HEK293 (cell line): ENCODE measurements around the gene EFCAB6.

Experiments used
- CTCF ChIA-PET: fragments of 350-600 bp; formaldehyde crosslinking; extraction: SDS; loops from one replicate; lab custom pipeline; 2021; ENCODE audit warnings: antibody characterized with exemption; lab: Yijun Ruan, JAX
- POLR2A ChIA-PET: fragments of 300-600 bp; formaldehyde crosslinking; extraction: SDS; loops from one replicate; lab custom pipeline; 2020; ENCODE audit warnings: antibody characterized with exemption, inconsistent platforms; lab: Yijun Ruan, JAX
- H3K27ac ChIP-seq: fragments of 200-500 bp; sonication (Bioruptor generic); 2 replicates; pipeline ENCODE4 v1.5.1; 2014; ENCODE audit warnings: low read depth, low read length, control low read depth, inconsistent platforms; ENCODE audit errors: extremely low read depth
- H3K36me3 ChIP-seq, 2 experiments: fragments of 200-500 bp in 1 of 2; sonication (Bioruptor generic) in 1 of 2; 1 replicate in 1 of 2; 2 replicates in 1 of 2; pipeline ENCODE4 v1.5.1; 2014 to 2017; ENCODE audit warnings: inconsistent platforms in 2 of 2, low read length in 2 of 2; ENCODE audit not compliant: control insufficient read depth in 2 of 2, insufficient read depth in 1 of 2
- H3K4me1 ChIP-seq: fragments of 200-500 bp; sonication (Bioruptor generic); 2 replicates; pipeline ENCODE4 v1.5.1; 2014; ENCODE audit warnings: mild to moderate bottlenecking, low read length, inconsistent platforms; ENCODE audit not compliant: control insufficient read depth, insufficient read depth
- H3K4me3 ChIP-seq: 2 replicates; pipeline ENCODE4 v1.5.1; 2011; ENCODE audit warnings: low read depth, mild to moderate bottlenecking, control low read depth, low read length, moderate library complexity
- H3K9me3 ChIP-seq: fragments of 200-500 bp; sonication (Bioruptor generic); 2 replicates; pipeline ENCODE4 v1.5.1; 2014; ENCODE audit warnings: low read depth, low read length, inconsistent platforms; ENCODE audit not compliant: control insufficient read depth, insufficient read depth
- EGR2 ChIP-seq: fragments of 450-650 bp; formaldehyde crosslinking; IDR thresholded peaks from 2 replicates; pipeline ENCODE4 v1.5.1; 2016; ENCODE audit warnings: low read depth, missing biosample characterization, missing genetic modification characterization
- GFI1B ChIP-seq: fragments of 450-650 bp; formaldehyde crosslinking; IDR thresholded peaks from 2 replicates; pipeline ENCODE4 v1.5.1; 2016; ENCODE audit warnings: missing biosample characterization, missing genetic modification characterization
- GLI2 ChIP-seq: fragments of 450-650 bp; formaldehyde crosslinking; IDR thresholded peaks from 2 replicates; pipeline ENCODE4; 2017; ENCODE audit warnings: missing biosample characterization, missing genetic modification characterization, low read depth, borderline replicate concordance
- GLI4 ChIP-seq: fragments of 450-650 bp; formaldehyde crosslinking; IDR thresholded peaks from 2 replicates; pipeline ENCODE4 v1.5.1; 2016; ENCODE audit warnings: missing biosample characterization, missing genetic modification characterization
- HOXA7 ChIP-seq: sonication (generic); formaldehyde crosslinking; IDR thresholded peaks from 2 replicates; pipeline ENCODE4 v1.8.1; 2022; ENCODE audit warnings: missing genetic modification reagents, borderline replicate concordance
- KLF7 ChIP-seq: fragments of 450-650 bp; formaldehyde crosslinking; IDR thresholded peaks from 2 replicates; pipeline ENCODE4 v1.5.1; 2016; ENCODE audit warnings: missing biosample characterization, missing genetic modification characterization, borderline replicate concordance
- PRDM1 ChIP-seq: fragments of 450-650 bp; formaldehyde crosslinking; IDR thresholded peaks from 2 replicates; pipeline ENCODE4; 2016; ENCODE audit warnings: missing biosample characterization, missing genetic modification characterization
- SCRT1 ChIP-seq: fragments of 450-650 bp; formaldehyde crosslinking; IDR thresholded peaks from 2 replicates; pipeline ENCODE4 v1.5.1; 2016; ENCODE audit warnings: missing biosample characterization, missing genetic modification characterization, borderline replicate concordance
- SCRT2 ChIP-seq: fragments of 450-650 bp; formaldehyde crosslinking; IDR thresholded peaks from 2 replicates; pipeline ENCODE4 v1.5.1; 2016; ENCODE audit warnings: missing biosample characterization, missing genetic modification characterization
- TCF7L2 ChIP-seq: IDR thresholded peaks from 2 replicates; pipeline ENCODE4 v1.6.1; 2011; ENCODE audit warnings: low read depth, mild to moderate bottlenecking, inconsistent platforms, low read length, moderate library complexity, borderline replicate concordance
- YY2 ChIP-seq: fragments of 450-650 bp; formaldehyde crosslinking; IDR thresholded peaks from 2 replicates; pipeline ENCODE4 v1.5.1; 2016; ENCODE audit warnings: missing biosample characterization, missing genetic modification characterization
- ZBTB17 ChIP-seq: fragments of 450-650 bp; formaldehyde crosslinking; IDR thresholded peaks from 2 replicates; pipeline ENCODE4 v1.5.1; 2016; ENCODE audit warnings: missing biosample characterization, missing genetic modification characterization
- ZBTB21 ChIP-seq: fragments of 450-650 bp; formaldehyde crosslinking; IDR thresholded peaks from 2 replicates; pipeline ENCODE4 v1.5.1; 2017; ENCODE audit warnings: missing biosample characterization, missing genetic modification characterization
- ZFP41 ChIP-seq: fragments of 450-650 bp; formaldehyde crosslinking; IDR thresholded peaks from 2 replicates; pipeline ENCODE4 v1.5.1; 2016; ENCODE audit warnings: missing biosample characterization, missing genetic modification characterization, borderline replicate concordance
- ZFP69B ChIP-seq: fragments of 450-650 bp; formaldehyde crosslinking; IDR thresholded peaks from 2 replicates; pipeline ENCODE4 v1.5.1; 2016; ENCODE audit warnings: missing biosample characterization, missing genetic modification characterization
- ZNF112 ChIP-seq: fragments of 450-650 bp; formaldehyde crosslinking; IDR thresholded peaks from 2 replicates; pipeline ENCODE4 v1.5.0; 2017; ENCODE audit warnings: missing biosample characterization, missing genetic modification characterization
- ZNF138 ChIP-seq: fragments of 450-650 bp; formaldehyde crosslinking; IDR thresholded peaks from 2 replicates; pipeline ENCODE4 v1.5.1; 2016; ENCODE audit warnings: missing biosample characterization, missing genetic modification characterization, borderline replicate concordance
- ZNF146 ChIP-seq: fragments of 450-650 bp; formaldehyde crosslinking; IDR thresholded peaks from 2 replicates; pipeline ENCODE4 v1.5.1; 2016; ENCODE audit warnings: missing biosample characterization, missing genetic modification characterization
- ZNF175 ChIP-seq: fragments of 450-650 bp; formaldehyde crosslinking; IDR thresholded peaks from 2 replicates; pipeline ENCODE4 v1.5.1; 2016; ENCODE audit warnings: missing biosample characterization, missing genetic modification characterization
- ZNF2 ChIP-seq: fragments of 450-650 bp; formaldehyde crosslinking; IDR thresholded peaks from 2 replicates; pipeline ENCODE4 v1.5.1; 2016; ENCODE audit warnings: missing biosample characterization, missing genetic modification characterization
- ZNF37A ChIP-seq: fragments of 450-650 bp; IDR thresholded peaks from 2 replicates; pipeline ENCODE4 v1.5.1; 2018; ENCODE audit warnings: missing biosample characterization, missing genetic modification characterization
- ZNF426 ChIP-seq: fragments of 450-650 bp; formaldehyde crosslinking; IDR thresholded peaks from 2 replicates; pipeline ENCODE4 v1.5.1; 2017; ENCODE audit warnings: missing biosample characterization, missing genetic modification characterization, mild to moderate bottlenecking, inconsistent platforms, moderate library complexity
- ZNF48 ChIP-seq: fragments of 450-650 bp; formaldehyde crosslinking; IDR thresholded peaks from 2 replicates; pipeline ENCODE4 v1.5.1; 2016; ENCODE audit warnings: missing biosample characterization, missing genetic modification characterization
- ZNF544 ChIP-seq: fragments of 450-650 bp; formaldehyde crosslinking; IDR thresholded peaks from 2 replicates; pipeline ENCODE4 v1.5.0; 2017; ENCODE audit warnings: missing biosample characterization, missing genetic modification characterization
- ZNF561 ChIP-seq: fragments of 450-650 bp; IDR thresholded peaks from 2 replicates; pipeline ENCODE4 v1.5.1; 2018; ENCODE audit warnings: missing biosample characterization, missing genetic modification characterization, borderline replicate concordance
- ZNF610 ChIP-seq: fragments of 450-650 bp; formaldehyde crosslinking; IDR thresholded peaks from 2 replicates; pipeline ENCODE4 v1.5.1; 2016; ENCODE audit warnings: missing biosample characterization, missing genetic modification characterization, borderline replicate concordance
- ZNF623 ChIP-seq: fragments of 450-650 bp; formaldehyde crosslinking; IDR thresholded peaks from 2 replicates; pipeline ENCODE4 v1.5.1; 2016; ENCODE audit warnings: missing biosample characterization, missing genetic modification characterization
- ZNF677 ChIP-seq: fragments of 450-650 bp; IDR thresholded peaks from 2 replicates; pipeline ENCODE4 v1.5.0; 2018; ENCODE audit warnings: missing biosample characterization, mild to moderate bottlenecking, missing genetic modification characterization, moderate library complexity
- ZNF747 ChIP-seq: fragments of 450-650 bp; formaldehyde crosslinking; IDR thresholded peaks from 2 replicates; pipeline ENCODE4 v1.5.1; 2016; ENCODE audit warnings: missing biosample characterization, missing genetic modification characterization
- ZSCAN23 ChIP-seq: fragments of 450-650 bp; formaldehyde crosslinking; IDR thresholded peaks from 2 replicates; pipeline ENCODE4 v1.5.1; 2016; ENCODE audit warnings: missing biosample characterization, missing genetic modification characterization
- TF ChIP-seq, protein P1 (sequence below): IDR thresholded peaks from 2 replicates; pipeline ENCODE4 v1.6.1; 2011; ENCODE audit warnings: mild to moderate bottlenecking, low read depth, low read length, borderline replicate concordance
- TF ChIP-seq, protein P2 (sequence below): fragments of 450-650 bp; formaldehyde crosslinking; IDR thresholded peaks from 2 replicates; pipeline ENCODE4 v1.5.1; 2017; ENCODE audit warnings: missing biosample characterization, missing genetic modification characterization

EFCAB6 gene

DNA sequence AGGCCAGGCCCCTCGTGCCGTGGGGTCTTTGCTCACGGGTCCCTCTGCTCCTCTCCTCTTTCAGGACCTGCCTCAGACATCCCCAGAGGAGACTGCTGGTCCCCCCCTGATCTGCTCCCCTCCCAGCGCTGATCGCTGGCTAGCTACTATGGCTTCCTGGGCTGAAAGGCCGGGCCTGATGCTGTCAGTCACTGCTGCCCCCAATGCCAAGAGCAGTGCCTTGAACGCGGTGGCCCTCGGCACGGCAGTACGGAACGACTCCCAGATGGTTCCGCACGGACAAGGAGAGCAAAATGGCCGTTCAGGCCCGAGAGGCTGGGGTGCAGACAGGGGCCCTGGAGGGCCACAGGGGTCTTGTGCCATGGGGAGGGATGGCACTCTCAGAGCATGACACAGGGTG, 28.7 kb upstream of the EFCAB6 start:
- H3K36me3 ChIP-seq = peaks cover 0 to 31% of the 10 kb centered on the region in 2 experiments; a peak in 1 of 3 replicates
- no peak overlapping the region for H3K27ac ChIP-seq
- no peaks in the 10 kb centered on the region for H3K4me1 ChIP-seq
- POLR2A ChIA-PET = interaction anchor here (1.0 kb wide), 1 partner anchor 29 kb away, joined by 3 read pairs; the partner anchor contains the start of gene EFCAB6
- H3K4me3 ChIP-seq = no peak overlapping the region
- CTCF ChIA-PET = no interaction called here
- TF ChIP-seq ZFP41 (no peak), ZNF138 (tag by site-specific recombination) (no peak), ZNF544 (tag by site-specific recombination) (no peak), KLF7 (tag by site-specific recombination) (no peak), ZBTB17 (no peak)
- TF ChIP-seq, all 188 proteins: peak for 0
- H3K9me3 ChIP-seq = no peaks in the 10 kb centered on the region

- Histone ChIP-seq H3K4me3 (no peak overlapping the region), H3K36me3 (peaks cover 0 to 35% of the 10 kb centered on the region in 2 experiments; a peak in 1 of 3 replicates), H3K27ac (no peak overlapping the region), H3K9me3 (no peaks in the 10 kb centered on the region), H3K4me1 (no peaks in the 10 kb centered on the region)
- POLR2A ChIA-PET = no interaction called here
- TF ChIP-seq ZFP69B (tag by site-specific recombination) (no peak), ZSCAN23 (tag by site-specific recombination) (no peak), ZNF112 (tag by site-specific recombination) (no peak), ZNF37A (tag by site-specific recombination) (no peak), ZNF677 (tag by site-specific recombination) (no peak), ZNF747 (no peak), ZNF175 (tag by site-specific recombination) (no peak), ZNF610 (no peak), ZNF561 (tag by site-specific recombination) (no peak), ZNF146 (tag by site-specific recombination) (no peak), HOXA7 (no peak), GLI4 (no peak), TCF7L2 (no peak)
- TF ChIP-seq, protein P1, sequence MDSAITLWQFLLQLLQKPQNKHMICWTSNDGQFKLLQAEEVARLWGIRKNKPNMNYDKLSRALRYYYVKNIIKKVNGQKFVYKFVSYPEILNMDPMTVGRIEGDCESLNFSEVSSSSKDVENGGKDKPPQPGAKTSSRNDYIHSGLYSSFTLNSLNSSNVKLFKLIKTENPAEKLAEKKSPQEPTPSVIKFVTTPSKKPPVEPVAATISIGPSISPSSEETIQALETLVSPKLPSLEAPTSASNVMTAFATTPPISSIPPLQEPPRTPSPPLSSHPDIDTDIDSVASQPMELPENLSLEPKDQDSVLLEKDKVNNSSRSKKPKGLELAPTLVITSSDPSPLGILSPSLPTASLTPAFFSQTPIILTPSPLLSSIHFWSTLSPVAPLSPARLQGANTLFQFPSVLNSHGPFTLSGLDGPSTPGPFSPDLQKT = no peak
- TF ChIP-seq, all 188 proteins: peak for 0
- CTCF ChIA-PET = no interaction called here
These were observed 28.3 kb upstream of the EFCAB6 start for GRCh38 chr22:43840431-43840830.

DNA sequence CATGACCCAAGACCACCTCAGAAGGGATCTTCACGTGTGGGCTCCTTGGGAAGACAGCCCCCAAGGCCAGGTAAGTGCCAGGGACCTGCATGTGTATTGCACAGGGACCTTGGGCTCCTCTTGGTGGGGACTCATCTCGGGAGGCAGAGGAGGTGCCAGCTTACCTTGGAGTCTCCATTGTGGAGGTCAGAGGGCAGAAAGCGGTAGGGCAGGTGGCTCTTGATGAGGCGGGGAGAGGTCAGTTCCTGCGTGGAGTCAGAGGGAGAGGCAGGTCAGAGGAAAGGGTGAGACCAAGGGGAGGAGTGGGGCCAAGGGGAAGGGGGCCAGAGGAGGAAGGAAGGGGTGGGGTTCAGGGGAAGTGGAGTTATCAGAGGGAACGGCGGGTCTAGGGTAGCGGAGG, 27.7 kb upstream of the EFCAB6 start:
- H3K36me3 ChIP-seq = peaks cover 0 to 38% of the 10 kb centered on the region in 2 experiments; a peak in 1 of 3 replicates
- no peaks in the 10 kb centered on the region for H3K4me1 ChIP-seq
- H3K4me3 ChIP-seq = no peak overlapping the region
- ChIA-PET CTCF (no interaction called here), POLR2A (no interaction called here)
- no peak overlapping the region for H3K27ac ChIP-seq
- no peaks in the 10 kb centered on the region for H3K9me3 ChIP-seq
- TF ChIP-seq, protein P2, sequence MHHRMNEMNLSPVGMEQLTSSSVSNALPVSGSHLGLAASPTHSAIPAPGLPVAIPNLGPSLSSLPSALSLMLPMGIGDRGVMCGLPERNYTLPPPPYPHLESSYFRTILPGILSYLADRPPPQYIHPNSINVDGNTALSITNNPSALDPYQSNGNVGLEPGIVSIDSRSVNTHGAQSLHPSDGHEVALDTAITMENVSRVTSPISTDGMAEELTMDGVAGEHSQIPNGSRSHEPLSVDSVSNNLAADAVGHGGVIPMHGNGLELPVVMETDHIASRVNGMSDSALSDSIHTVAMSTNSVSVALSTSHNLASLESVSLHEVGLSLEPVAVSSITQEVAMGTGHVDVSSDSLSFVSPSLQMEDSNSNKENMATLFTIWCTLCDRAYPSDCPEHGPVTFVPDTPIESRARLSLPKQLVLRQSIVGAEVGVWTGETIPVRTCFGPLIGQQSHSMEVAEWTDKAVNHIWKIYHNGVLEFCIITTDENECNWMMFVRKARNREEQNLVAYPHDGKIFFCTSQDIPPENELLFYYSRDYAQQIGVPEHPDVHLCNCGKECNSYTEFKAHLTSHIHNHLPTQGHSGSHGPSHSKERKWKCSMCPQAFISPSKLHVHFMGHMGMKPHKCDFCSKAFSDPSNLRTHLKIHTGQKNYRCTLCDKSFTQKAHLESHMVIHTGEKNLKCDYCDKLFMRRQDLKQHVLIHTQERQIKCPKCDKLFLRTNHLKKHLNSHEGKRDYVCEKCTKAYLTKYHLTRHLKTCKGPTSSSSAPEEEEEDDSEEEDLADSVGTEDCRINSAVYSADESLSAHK (tag by site-specific recombination) = no peak
- TF ChIP-seq EGR2 (no peak), ZNF623 (tag by site-specific recombination) (no peak), PRDM1 (tag by site-specific recombination) (no peak), GLI2 (tag by site-specific recombination) (no peak), ZNF561 (tag by site-specific recombination) (no peak), YY2 (tag by site-specific recombination) (no peak), ZNF426 (tag by site-specific recombination) (no peak), SCRT2 (tag by site-specific recombination) (no peak), ZBTB21 (tag by site-specific recombination) (no peak), SCRT1 (no peak), GFI1B (no peak), ZNF2 (tag by site-specific recombination) (no peak), ZNF138 (tag by site-specific recombination) (no peak), ZNF48 (no peak), ZNF544 (tag by site-specific recombination) (no peak)
